ENCODE results near the gene C17orf114.

DNA sequence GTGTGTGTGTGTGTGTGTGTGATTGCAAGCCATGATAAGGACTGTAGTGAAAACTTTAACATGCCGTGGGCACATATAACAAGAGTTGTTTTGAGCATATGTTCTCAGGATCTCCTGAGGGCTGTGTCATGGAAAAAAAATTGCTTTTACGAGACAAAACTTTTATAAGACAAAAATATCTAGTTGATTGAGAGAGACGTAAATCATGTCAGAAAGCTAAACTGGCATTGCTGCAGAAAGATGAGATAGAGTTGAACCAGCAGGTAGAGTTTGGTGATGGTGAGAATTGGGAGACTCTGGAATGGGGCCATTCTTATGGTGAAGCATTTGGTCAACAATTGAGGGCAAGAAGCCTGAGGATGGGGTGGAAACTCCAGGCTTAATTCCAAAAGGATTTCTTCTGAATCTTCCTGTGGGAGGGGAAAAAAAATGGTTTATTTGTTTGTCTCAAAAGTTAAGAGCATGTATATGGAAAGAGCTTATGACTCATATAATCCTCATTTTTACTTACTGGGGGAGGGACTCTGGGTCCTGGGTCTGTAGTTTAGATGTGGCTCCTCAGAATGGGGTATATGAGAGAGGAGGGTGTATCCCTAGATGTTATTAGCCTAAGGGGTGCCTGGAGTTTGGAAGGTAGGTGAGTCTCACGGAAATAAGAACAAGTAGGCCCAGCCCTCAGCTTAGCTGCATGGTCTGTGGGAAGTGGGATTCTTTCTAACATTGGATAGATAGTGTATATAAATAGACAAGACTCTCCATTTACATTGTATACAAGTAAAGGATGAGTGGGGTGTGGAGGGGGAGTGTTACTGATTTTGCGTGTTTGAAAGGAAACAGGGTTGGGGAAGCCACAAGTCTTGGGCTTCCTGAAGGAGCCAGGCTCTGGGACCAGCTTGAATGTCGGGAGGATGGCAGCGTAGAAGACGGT, 38.1 kb upstream of the C17orf114 start:
- TF ChIP-seq CTCF (IDR thresholded peaks at IDR 0.05) (no peak), POLR2A (IDR thresholded peaks at IDR 0.05) (no peak)

All from heart left ventricle (tissue), 13 donors.